K562 (cell line): Measurements from ENCODE around the gene C1orf105.

ENCODE experiments used
- CBX3 ChIP-seq, 2 experiments: IDR thresholded peaks; 1 replicate in 1 of 2; 2 replicates in 1 of 2; pipeline ENCODE4 v1.6.1; 2012; ENCODE audit warnings: inconsistent platforms in 2 of 2, low read length in 2 of 2, borderline replicate concordance in 1 of 2, control low read depth in 1 of 2
- CBX8 ChIP-seq: fragments of 200-600 bp; sonication (generic); IDR thresholded peaks from 2 replicates; pipeline ENCODE4 v1.6.1; 2012; ENCODE audit warnings: borderline replicate concordance, mixed run types, low read depth, mild to moderate bottlenecking, moderate library complexity, mixed read lengths, low read length, control low read depth, inconsistent platforms; ENCODE audit not compliant: poor library complexity, severe bottlenecking; ENCODE audit errors: extremely low read depth
- HDGF ChIP-seq: fragments of 450-650 bp; IDR thresholded peaks from 2 replicates; pipeline ENCODE4 v1.6.1; 2016
- RAD51 ChIP-seq: fragments of 450-650 bp; IDR thresholded peaks from 2 replicates; pipeline ENCODE4 v1.7.1; 2016; ENCODE audit warnings: low read depth, mild to moderate bottlenecking, borderline replicate concordance
- REST ChIP-seq, 2 experiments: fragments of 450-650 bp; formaldehyde crosslinking in 1 of 2; IDR thresholded peaks; 2 replicates each; pipeline versions ENCODE4 v1.4.0 to v1.6.1; 2014 to 2020; ENCODE audit warnings: mild to moderate bottlenecking in 2 of 2, borderline replicate concordance in 1 of 2, low read depth in 1 of 2
- SMARCC2 ChIP-seq: fragments of 450-650 bp; IDR thresholded peaks from 2 replicates; pipeline ENCODE4 v1.6.1; 2017; ENCODE audit warnings: antibody characterized with exemption, moderate library complexity, mild to moderate bottlenecking, low read depth
- USF2 ChIP-seq: sonication (generic); formaldehyde crosslinking; IDR thresholded peaks from 2 replicates; pipeline ENCODE4 v1.5.0; 2020; ENCODE audit warnings: missing genetic modification reagents
- ZBTB11 ChIP-seq, 3 experiments: fragments of 200-800 bp in 1 of 3; fragments of 250-450 bp in 1 of 3; fragments of 450-650 bp in 1 of 3; sonication (Bioruptor Pico) in 1 of 3; sonication (Bioruptor generic) in 1 of 3; formaldehyde crosslinking in 1 of 3; IDR thresholded peaks; 2 replicates each; pipeline versions ENCODE4 v1.6.1 to v1.8.0; 2016 to 2022; ENCODE audit warnings: mild to moderate bottlenecking in 2 of 3, missing genetic modification characterization in 2 of 3, missing compliant biosample characterization in 1 of 3, moderate library complexity in 1 of 3
- ZFP30 ChIP-seq: fragments of 250-450 bp; sonication (Bioruptor Pico); IDR thresholded peaks from 2 replicates; pipeline ENCODE4 v1.8.0; 2022; ENCODE audit warnings: moderate library complexity, mild to moderate bottlenecking, inconsistent platforms, borderline replicate concordance
- ZNF133 ChIP-seq: fragments of 250-450 bp; sonication (Bioruptor Pico); IDR thresholded peaks from 2 replicates; pipeline ENCODE4 v1.4.0; 2020; ENCODE audit warnings: mild to moderate bottlenecking
- ZNF146 ChIP-seq: IDR thresholded peaks from one replicate; pipeline ENCODE4 v1.6.1; 2018; ENCODE audit warnings: missing compliant biosample characterization; ENCODE audit not compliant: unreplicated experiment
- TF ChIP-seq, protein P1 (sequence below), 3 experiments: IDR thresholded peaks in 2 of 3; conservative IDR thresholded peaks in 1 of 3; 2 replicates each; pipeline ENCODE4 v1.5.1; 2011 to 2012; ENCODE audit warnings: low read length in 3 of 3, mild to moderate bottlenecking in 3 of 3, control low read depth in 2 of 3, improper control_type of control experiment in 1 of 3, inconsistent platforms in 1 of 3, low read depth in 1 of 3, mixed read lengths in 1 of 3, moderate library complexity in 1 of 3; ENCODE audit not compliant: insufficient read depth in 2 of 3

DNA sequence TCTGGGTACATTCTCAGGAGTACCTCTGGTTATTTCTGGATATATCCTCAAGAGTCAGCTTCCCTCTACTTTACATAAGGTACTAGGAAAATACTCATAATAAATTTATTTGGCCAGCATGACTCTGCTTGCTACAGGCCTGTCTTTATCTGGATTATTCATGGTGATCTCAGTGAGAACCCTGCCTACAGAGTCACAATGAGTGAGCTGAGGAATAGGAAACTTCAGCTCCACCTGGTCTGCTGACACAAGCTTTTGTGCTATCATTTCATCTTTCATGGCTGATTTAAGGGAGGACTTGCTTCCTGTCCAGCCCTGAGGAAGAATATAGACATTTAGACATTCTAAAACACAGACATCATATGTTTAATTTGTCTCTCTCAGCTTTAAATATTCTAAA, 93.0 kb downstream of the C1orf105 start:
- no peak for TF ChIP-seq ZFP30 (CRISPR knock-in tag)
- TF ChIP-seq ZNF133 (CRISPR knock-in tag) = no peak
- no peak for TF ChIP-seq HDGF
- TF ChIP-seq ZNF146 = no peak
- TF ChIP-seq SMARCC2 = no peak
- no peak for TF ChIP-seq REST (IDR thresholded peaks at IDR 0.05; ENCODE audit: borderline replicate concordance)
- no peak for TF ChIP-seq REST (CRISPR knock-in tag; IDR thresholded peaks at IDR 0.05; ENCODE audit: low read depth)
- no peak for TF ChIP-seq ZBTB11 (CRISPR knock-in tag; IDR thresholded peaks at IDR 0.05)
- TF ChIP-seq RAD51 = no peak
- TF ChIP-seq CBX8 = no peak
- no peak for TF ChIP-seq CBX3 (IDR thresholded peaks at IDR 0.05; ENCODE audit: borderline replicate concordance in 1 of 2, low read length in 2 of 2)
- no peak for TF ChIP-seq USF2 (CRISPR knock-in tag)
- TF ChIP-seq, protein P1, sequence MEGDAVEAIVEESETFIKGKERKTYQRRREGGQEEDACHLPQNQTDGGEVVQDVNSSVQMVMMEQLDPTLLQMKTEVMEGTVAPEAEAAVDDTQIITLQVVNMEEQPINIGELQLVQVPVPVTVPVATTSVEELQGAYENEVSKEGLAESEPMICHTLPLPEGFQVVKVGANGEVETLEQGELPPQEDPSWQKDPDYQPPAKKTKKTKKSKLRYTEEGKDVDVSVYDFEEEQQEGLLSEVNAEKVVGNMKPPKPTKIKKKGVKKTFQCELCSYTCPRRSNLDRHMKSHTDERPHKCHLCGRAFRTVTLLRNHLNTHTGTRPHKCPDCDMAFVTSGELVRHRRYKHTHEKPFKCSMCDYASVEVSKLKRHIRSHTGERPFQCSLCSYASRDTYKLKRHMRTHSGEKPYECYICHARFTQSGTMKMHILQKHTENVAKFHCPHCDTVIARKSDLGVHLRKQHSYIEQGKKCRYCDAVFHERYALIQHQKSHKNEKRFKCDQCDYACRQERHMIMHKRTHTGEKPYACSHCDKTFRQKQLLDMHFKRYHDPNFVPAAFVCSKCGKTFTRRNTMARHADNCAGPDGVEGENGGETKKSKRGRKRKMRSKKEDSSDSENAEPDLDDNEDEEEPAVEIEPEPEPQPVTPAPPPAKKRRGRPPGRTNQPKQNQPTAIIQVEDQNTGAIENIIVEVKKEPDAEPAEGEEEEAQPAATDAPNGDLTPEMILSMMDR (IDR thresholded peaks at IDR 0.05 in 2 of 3, conservative IDR thresholded peaks at IDR 0.05 in 1 of 3; ENCODE audit: insufficient read depth in 2 of 3, low read depth in 1 of 3, low read length in 3 of 3) = no peak
